MM.1S (cell line): ENCODE data around the gene FES.

Experiments
- CTCF ChIP-seq: fragments of 300-600 bp; sonication (generic); IDR thresholded peaks from 2 replicates; pipeline ENCODE4 v1.5.1; 2016; ENCODE audit warnings: antibody characterized with exemption, low read length, mixed read lengths
- EZH2 ChIP-seq: fragments of 300-600 bp; sonication (generic); optimal IDR thresholded peaks from 2 replicates; pipeline ENCODE3; 2017; ENCODE audit warnings: low read depth, mild to moderate bottlenecking, antibody characterized with exemption, low read length, mixed read lengths
- EZH2phosphoT487 ChIP-seq: fragments of 300-600 bp; sonication (generic); IDR thresholded peaks from 2 replicates; pipeline ENCODE4 v1.6.1; 2018; ENCODE audit warnings: antibody characterized with exemption, low read length

GRCh38 chr15:90864507-90864906, 19.8 kb upstream of the FES start:
- TF ChIP-seq CTCF (no peak), EZH2 (no peak), EZH2phosphoT487 (no peak)
